NCI-H1105 treated with DMSO at 0.1 percent for 48 hours (cell line): ENCODE results near the gene DNAJB9.

Experiments used
- DNase-seq: peaks from one replicate; lab custom pipeline; 2025; lab: John Stamatoyannopoulos, UW

The DNAJB9 gene

DNA sequence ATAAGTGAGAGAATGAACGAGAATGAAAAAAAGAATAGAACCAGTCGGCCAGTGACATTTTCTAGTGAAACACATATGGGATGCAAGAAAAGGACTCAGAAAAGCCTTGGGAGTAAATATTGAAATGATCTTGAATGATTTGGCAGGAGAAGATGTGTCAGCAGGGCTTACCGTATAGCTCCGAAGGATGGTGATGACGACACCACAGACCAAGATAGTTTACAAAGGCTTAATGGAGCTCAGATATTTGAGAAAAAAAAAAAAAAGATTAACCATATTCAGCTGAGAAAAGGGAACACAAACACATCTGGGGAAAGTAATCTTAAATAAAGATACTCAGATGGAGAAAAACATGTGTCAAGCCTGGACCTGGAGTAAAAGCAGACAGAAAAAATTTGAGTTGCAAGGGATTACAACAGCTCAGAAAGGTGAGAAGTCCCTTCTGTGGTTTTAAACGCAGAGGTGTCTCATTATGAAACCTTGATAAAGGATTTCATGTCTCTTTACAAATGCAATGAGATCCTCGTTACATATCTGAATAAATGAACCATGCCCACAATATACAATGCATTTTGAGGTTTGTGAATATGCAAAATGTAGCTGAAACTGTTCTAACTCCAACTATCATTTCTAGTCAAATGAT lies 36.0 kb downstream of the DNAJB9 start:
- no peak for DNase-seq

DNA sequence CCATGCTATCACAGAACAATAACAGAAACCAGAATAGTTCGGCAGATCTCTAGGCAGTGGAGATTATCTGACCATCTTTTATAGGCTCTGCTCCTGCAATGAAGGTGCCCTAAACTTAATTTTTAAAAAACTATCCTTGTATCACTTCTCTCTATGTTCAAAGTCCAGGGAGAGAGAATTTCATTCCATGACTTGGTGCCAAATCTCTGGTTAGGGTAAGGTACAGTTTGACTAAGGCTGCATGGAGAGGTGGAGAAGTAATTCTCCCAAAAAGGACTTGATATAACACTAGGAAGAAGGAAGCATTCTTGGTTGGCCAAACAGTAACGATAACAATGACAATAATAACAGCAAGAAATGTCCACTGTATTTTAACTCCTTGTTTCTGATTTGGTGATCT lies 40.0 kb downstream of the DNAJB9 start:
- DNase-seq: no peak

DNA sequence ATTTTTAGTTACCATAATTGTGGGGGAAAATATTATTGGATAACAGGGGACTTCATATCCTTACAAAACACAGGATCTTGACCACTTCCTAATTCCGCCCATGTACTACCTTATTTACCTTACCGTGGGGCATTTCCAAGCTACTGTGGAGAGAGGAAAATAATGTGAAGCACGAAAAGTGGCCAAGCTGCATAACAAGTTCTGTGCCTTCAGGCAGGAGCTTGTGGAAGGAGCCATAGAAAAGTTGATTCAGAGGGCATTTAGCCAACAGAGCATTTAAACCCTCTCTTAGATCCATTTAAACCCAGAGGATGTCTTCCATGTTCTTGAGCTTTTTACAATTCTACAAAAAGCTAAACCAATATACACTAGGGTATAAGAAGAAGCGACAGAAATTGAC lies 41.6 kb downstream of the DNAJB9 start:
- DNase-seq: no peak

DNA sequence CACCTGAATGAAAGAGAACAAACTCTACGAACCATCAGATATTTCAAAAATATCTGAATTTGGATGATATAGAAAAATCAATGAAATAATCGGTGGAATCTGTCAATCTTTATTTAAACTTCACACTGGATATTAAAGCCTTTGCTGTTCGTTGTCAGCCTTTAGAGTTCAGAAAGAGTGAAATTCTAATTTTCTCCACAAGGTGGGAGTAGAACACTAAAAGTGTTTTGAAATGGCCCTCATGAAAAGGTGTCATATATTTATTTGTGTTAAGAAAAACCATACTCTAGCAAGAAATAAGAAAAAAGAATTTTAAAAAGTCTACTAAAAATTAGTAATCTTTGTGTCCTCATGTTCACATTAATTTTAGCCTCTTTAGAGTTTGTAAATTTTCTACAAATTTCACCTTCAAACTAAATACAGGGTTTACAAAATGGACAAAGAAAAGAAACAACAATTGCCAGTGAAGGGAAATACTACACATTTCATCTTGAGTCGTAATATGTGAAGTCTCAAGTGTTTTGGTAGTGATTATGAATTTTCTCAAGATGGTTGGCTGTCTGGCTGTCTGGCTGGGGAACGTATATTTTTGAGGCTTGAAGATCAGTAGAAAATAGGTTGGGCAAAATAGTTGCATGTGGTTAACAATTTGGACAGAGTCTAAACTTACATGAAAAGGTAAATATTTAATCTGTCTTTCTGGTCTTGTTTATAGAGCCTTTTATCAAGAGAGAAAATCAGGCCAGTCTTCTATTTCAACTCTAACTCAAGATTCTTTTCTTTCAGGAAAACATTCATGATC lies 43.7 kb downstream of the DNAJB9 start:
- DNase-seq: peak; percentile 57

DNA sequence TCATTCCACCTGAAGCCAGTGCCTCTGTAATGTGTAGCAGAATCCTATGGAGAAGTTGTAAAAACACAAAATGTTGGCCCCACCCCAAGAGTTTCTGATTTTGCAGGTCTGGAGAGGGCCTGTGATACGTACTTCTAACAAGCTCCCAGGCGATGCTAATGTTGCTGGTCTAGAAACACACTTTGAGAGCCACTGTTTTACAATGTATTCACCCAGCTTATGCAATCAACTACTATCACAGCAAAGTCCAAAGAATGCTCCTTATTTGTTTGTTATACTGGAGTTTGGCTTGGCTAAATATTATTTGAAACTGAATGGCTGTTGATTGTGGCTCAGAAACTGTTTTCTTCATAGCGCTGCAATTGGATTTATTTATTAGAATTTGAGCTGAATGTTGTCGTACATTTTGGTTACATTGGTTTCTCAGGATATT lies 44.3 kb downstream of the DNAJB9 start:
- DNase-seq: no peak

DNA sequence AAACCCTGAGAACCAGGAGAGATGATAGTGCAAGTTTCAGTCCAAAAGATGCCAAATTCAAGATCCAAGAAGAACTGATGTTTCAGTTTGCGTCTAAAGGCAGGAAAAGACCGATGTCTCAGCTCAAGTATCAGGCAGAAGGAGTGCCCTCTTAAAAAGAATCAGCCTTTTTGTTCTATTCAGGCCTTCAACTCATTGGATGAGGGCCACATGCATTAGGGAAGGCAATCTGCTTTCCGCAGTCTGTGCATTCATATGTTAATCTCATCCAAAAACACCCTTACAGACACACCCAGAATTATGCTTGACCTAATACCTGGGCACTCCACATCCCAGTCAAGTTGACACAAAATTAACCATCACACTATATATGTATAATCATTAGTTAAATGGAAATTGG lies 45.2 kb downstream of the DNAJB9 start:
- DNase-seq: no peak

DNA sequence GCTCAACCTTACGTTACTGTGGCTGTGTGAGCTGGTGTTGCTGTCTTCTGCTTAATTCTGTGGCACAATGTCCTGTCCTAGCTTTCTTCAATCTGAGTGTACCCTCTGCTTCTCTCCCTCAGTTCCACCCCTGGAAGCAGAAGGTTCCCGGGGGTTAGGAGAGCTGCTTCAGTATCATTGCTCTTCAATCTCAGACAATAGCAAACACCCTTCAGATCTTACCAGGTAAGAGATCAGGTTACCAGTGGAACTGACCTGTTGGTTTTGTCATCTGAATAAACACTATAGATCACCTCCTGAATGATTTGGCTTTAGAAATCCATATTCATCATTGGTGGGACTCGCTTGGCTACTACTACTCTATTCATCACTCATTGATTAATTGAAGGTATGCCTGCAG lies 48.4 kb downstream of the DNAJB9 start:
- no peak for DNase-seq

DNA sequence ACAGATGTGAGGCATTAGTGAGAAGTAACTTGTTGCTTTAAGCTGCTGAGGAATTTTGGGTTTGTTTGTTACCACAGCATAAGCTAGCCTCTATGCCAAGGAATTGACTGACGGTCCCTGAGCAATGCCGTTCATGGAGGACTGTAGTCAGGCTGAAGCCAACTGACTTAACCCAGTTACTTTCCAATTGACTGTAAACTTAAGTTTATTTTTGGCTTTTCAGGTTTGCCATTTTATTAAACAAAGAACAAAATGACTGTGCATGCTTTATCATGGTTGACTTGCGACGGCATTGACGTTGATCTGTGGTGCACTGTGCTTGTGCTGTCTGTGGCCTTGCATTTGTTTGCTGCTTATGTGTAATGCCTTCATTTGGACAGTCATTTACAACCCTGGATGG lies 53.5 kb downstream of the DNAJB9 start:
- DNase-seq: no peak
